OCI-LY7 (cell line): Measurements from ENCODE around the gene FCHO2. TPM values are rescaled to one million over a fixed set of nuclear protein-coding genes. Genes with fewer than 3 reads are reported as not detected.

Source experiments
- BruUV-seq: library from RNA; stranded (reverse); fragments of 400-500 nt; replicated peaks from 2 replicates; lab custom pipeline; 2021; lab: Mats Ljungman, UMichigan
- CTCF ChIA-PET: fragments of 300-600 bp; sonication (Branson Sonifier 250); formaldehyde crosslinking; loops from one replicate; lab custom pipeline; 2022; ENCODE audit warnings: antibody characterized with exemption; ENCODE audit not compliant: unreplicated experiment; lab: Charles Lee
- POLR2A ChIA-PET: fragments of 300-600 bp; sonication (Branson Sonifier 250); formaldehyde crosslinking; loops from one replicate; lab custom pipeline; 2022; ENCODE audit warnings: antibody characterized with exemption; lab: Charles Lee
- DNase-seq: peaks from one replicate; pipeline ENCODE4 v3.0.0-alpha.2; 2015; ENCODE audit warnings: low spot score
- H2AFZ ChIP-seq: fragments of 200-600 bp; sonication (generic), shearing (Covaris generic); 2 replicates; pipeline ENCODE4 v1.6.1; 2014; ENCODE audit warnings: mild to moderate bottlenecking, antibody characterized with exemption, low read length, moderate library complexity
- H3K27ac ChIP-seq: fragments of 200-600 bp; sonication (generic); 2 replicates; pipeline ENCODE4 v1.5.1; 2014; ENCODE audit warnings: mixed run types, low read depth, mild to moderate bottlenecking, moderate library complexity, low read length, inconsistent platforms; ENCODE audit not compliant: poor library complexity, severe bottlenecking
- H3K36me3 ChIP-seq: fragments of 200-600 bp; sonication (generic); 2 replicates; pipeline ENCODE4 v1.6.1; 2014; ENCODE audit warnings: mild to moderate bottlenecking, antibody characterized with exemption, low read length, moderate library complexity, mixed read lengths; ENCODE audit not compliant: insufficient read depth
- H3K4me1 ChIP-seq: fragments of 200-600 bp; sonication (generic); 2 replicates; pipeline ENCODE4 v1.5.1; 2014; ENCODE audit warnings: mild to moderate bottlenecking, low read length; ENCODE audit not compliant: insufficient read depth, poor library complexity, severe bottlenecking
- H3K4me2 ChIP-seq: fragments of 200-600 bp; sonication (generic); 2 replicates; pipeline ENCODE4 v1.6.1; 2014; ENCODE audit warnings: mild to moderate bottlenecking, low read length
- H3K4me3 ChIP-seq: fragments of 200-600 bp; sonication (generic); 2 replicates; pipeline ENCODE4 v1.5.1; 2014; ENCODE audit warnings: mild to moderate bottlenecking, low read depth, low read length; ENCODE audit not compliant: poor library complexity, severe bottlenecking
- H3K79me2 ChIP-seq: fragments of 200-600 bp; sonication (generic); 2 replicates; pipeline ENCODE4 v1.6.1; 2016; ENCODE audit warnings: low read depth, mild to moderate bottlenecking, low read length, moderate library complexity, mixed read lengths; ENCODE audit not compliant: insufficient read depth
- H3K9me2 ChIP-seq: fragments of 200-600 bp; sonication (generic); 2 replicates; pipeline ENCODE4 v1.6.1; 2016; ENCODE audit warnings: mild to moderate bottlenecking, low read length, mixed read lengths; ENCODE audit not compliant: insufficient read depth
- H3K9me3 ChIP-seq: fragments of 200-600 bp; sonication (generic); 2 replicates; pipeline ENCODE4 v1.6.1; 2014; ENCODE audit warnings: mild to moderate bottlenecking, mixed run types, low read length, mixed read lengths
- H4K20me1 ChIP-seq: fragments of 200-600 bp; sonication (generic); 2 replicates; pipeline ENCODE4 v1.6.1; 2014; ENCODE audit warnings: mild to moderate bottlenecking, antibody characterized with exemption, low read length, moderate library complexity, mixed read lengths; ENCODE audit not compliant: insufficient read depth
- EZH2phosphoT487 ChIP-seq: fragments of 200-600 bp; sonication (generic); IDR thresholded peaks from 2 replicates; pipeline ENCODE4 v1.6.1; 2018; ENCODE audit warnings: low read depth, borderline replicate concordance, mild to moderate bottlenecking, mixed run types, antibody characterized with exemption, low read length, moderate library complexity, mixed read lengths
- intact Hi-C: fragments of 100-400 bp; cut with micrococcal nuclease; formaldehyde crosslinking; loops from one replicate; pipeline ENCODE4 v1.10.0; 2022; ENCODE audit not compliant: unreplicated experiment
- total RNA-seq, 2 experiments: library from RNA; depleted of rRNA in 1 of 2; stranded (reverse); fragments of >200 nt in 1 of 2; shearing (Covaris generic) in 1 of 2; gene quantifications; 2 replicates each; pipeline ENCODE4 v1.2.3, GENCODE V29; 2014 to 2022
- TF ChIP-seq, protein P1 (sequence below): fragments of 200-600 bp; sonication (generic); conservative IDR thresholded peaks from 2 replicates; pipeline ENCODE4 v1.5.1; 2014; ENCODE audit warnings: mild to moderate bottlenecking, antibody characterized with exemption, low read length, moderate library complexity, mixed read lengths

The FCHO2 gene
- total RNA-seq, 2 experiments from 2014 or later, result 7.2 to 7.8 TPM

DNA sequence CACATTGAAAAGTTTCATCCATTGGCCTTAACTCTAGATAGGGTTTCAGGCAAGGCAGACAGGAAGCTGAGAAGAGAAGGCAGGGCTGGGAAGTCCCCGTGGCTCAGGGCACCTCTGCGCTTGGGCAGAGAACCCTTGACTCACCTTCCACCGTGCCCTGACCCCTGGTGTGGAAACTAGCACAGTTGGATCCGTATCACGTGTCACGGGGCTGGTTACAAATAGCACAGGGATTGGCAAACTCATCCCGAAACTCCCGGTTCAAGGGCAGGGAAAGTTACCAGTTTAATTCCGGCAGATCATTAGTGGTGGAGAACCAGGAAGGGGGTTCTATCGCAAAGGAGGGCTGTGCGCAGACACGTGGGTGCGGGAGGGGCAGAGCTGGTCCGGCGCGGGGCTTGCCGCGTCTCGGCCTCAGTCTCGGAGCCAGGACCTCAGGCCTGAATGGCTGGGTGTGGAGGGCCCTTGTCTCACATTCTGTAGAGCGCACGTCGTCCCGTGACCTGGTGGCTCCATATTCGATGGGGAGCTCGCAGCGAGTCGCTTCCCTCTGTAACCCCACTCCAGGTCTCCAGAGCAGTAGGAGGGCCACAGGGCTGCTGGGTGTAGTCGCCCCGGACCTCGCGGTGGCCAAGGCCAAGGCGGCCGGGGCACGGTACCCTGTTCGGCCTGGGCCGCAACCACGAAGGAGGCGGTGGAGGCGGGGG, 163.8 kb downstream of the FCHO2 start:
- Histone ChIP-seq H3K9me2 (no peaks in the 10 kb centered on the region), H3K9me3 (no peaks in the 10 kb centered on the region), H3K4me3 (no peak overlapping the region), H3K79me2 (no peaks in the 10 kb centered on the region), H3K36me3 (no peaks in the 10 kb centered on the region), H2AFZ (no peak overlapping the region), H4K20me1 (no peaks in the 10 kb centered on the region), H3K27ac (no peak overlapping the region), H3K4me2 (no peak overlapping the region), H3K4me1 (peaks cover 9% of the 10 kb centered on the region)
- no TSS peak for BruUV-seq
- ChIA-PET POLR2A (no interaction called here), CTCF (no interaction called here)
- DNase-seq, result no peak
- TF ChIP-seq, protein P1, sequence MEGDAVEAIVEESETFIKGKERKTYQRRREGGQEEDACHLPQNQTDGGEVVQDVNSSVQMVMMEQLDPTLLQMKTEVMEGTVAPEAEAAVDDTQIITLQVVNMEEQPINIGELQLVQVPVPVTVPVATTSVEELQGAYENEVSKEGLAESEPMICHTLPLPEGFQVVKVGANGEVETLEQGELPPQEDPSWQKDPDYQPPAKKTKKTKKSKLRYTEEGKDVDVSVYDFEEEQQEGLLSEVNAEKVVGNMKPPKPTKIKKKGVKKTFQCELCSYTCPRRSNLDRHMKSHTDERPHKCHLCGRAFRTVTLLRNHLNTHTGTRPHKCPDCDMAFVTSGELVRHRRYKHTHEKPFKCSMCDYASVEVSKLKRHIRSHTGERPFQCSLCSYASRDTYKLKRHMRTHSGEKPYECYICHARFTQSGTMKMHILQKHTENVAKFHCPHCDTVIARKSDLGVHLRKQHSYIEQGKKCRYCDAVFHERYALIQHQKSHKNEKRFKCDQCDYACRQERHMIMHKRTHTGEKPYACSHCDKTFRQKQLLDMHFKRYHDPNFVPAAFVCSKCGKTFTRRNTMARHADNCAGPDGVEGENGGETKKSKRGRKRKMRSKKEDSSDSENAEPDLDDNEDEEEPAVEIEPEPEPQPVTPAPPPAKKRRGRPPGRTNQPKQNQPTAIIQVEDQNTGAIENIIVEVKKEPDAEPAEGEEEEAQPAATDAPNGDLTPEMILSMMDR, result no peak
- no peak for TF ChIP-seq EZH2phosphoT487
- intact Hi-C loops, result no loop called here

DNA sequence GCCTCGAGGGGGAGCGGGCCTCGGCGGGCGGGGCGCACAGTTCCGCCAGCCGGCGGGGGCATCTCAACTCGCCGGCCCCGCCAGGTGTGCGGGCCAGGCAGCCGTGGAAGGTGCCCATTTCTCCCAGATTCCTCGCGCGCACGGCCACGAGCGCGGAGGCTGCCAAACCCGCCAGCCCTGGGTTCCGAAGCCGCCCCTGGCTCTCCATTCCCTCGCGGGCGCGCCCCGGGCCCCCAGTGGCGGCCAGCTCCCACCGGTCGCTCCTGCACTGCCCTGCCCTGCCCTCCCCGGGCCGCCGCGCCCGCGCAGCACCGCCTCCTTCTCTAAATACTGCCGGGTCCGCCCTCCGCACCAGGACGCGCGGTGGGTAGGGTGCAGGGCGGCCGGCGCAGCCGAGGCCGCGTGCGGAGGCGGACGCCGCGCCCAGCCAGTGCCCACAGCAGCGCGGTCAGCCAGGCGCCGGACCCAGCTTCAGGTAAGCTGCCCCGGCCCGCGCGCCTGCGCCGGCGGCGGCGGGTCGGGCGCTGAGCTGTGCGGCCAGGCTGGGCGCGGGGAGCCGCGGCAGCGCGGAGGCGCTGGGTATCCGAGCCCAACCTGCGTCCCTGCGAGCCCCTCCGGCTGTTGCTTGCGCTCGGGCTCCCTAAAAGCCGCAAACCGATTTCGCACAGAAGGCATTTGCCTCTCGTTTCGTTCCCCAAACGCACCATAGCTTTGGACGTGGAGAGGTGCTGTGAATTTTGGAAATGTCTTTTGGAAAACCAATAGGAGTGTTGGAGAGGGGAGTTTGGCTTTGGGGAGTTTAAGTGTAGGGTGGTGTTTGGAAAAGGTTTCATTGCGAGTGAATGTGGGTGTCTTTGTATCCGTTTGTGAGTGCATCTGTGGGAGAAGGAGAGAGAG, 164.6 kb downstream of the FCHO2 start, which contains the start of gene TMEM171:
Gene TMEM171 (plus strand): TSS at position 354 of the 897 bp plus-strand sequence. CDS start 2,799 bp downstream, outside the sequence.
- Histone ChIP-seq H3K9me2 (no peaks in the 10 kb centered on the region), H3K79me2 (no peaks in the 10 kb centered on the region), H3K4me1 (peaks cover 9% of the 10 kb centered on the region), H3K4me2 (no peak within 1 kb of the TSS), H3K27ac (no peak within 1 kb of the TSS), H3K9me3 (no peaks in the 10 kb centered on the region), H4K20me1 (no peaks in the 10 kb centered on the region), H3K4me3 (no peak within 1 kb of the TSS), H2AFZ (no peak within 1 kb of the TSS), H3K36me3 (no peaks in the 10 kb centered on the region)
- ChIA-PET POLR2A (interaction anchor here (0.9 to 1.3 kb wide), 2 partner anchors 9 to 33 kb away, joined by 3 to 4 read pairs; no protein-coding TSS in a partner anchor), CTCF (no interaction called here)
- intact Hi-C loops, result no loop called here
- DNase-seq, result no peak
- no TSS peak for BruUV-seq
- no peak for TF ChIP-seq EZH2phosphoT487
- TF ChIP-seq, protein P1, result no peak
